ENCODE data around the gene MPP1. TPM values are rescaled to one million over a fixed set of nuclear protein-coding genes. Genes with fewer than 3 reads are reported as not detected.
A peak's percentile ranks its signal among the peaks of the same experiment; 100 is the strongest.

MPP1 gene
- polyA plus RNA-seq, 1 experiment: 14.2 TPM

DNA sequence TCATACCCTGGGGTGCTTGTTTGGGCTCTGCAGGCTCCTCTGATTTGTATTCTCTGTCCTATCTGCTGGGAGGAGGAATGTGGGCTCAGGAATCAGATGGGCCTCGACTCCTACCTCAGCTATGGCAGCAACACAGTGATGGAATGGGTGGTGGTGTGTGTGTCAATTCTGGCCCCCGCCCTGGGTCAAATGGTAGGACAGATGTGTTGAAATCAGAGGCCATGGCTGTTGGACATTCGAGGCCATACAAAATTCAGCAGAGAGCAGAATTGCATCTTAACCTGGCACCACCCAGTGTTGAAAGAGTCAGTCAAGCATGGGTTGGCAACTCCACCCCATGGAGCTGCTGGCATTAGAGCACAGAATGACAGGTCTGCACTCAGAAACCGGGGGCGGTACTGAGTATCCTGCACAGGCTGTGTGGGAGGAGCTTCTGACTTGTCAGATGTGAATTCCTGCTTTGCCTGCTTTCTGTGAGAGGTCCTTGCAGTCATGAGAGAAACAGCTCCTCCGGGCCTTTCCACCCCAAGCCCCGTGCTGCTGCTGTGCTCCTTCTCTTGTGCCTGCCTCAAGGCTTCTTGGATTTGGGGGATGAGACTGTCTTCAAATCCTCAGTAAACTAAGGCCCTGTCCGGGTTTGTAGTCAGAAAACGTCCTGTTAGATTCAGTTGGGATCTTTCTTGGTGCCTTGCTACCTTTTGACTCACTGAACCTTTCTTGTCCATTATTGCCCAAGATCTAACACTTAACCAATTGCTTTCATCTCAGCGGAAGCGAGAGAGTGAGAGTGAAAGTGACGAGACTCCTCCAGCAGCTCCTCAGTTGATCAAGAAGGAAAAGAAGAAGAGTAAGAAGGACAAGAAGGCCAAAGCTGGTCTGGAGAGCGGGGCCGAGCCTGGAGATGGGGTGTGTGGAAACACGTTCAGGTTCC, 29.6 kb downstream of the MPP1 start:
- CTCF ChIA-PET: interaction anchor here (1.4 to 1.7 kb wide), 2 partner anchors 14 to 15 kb away, joined by 3 read pairs; partner anchors contain the start of gene DKC1
- POLR2A ChIA-PET: no interaction called here
- Histone ChIP-seq H3K27me3 (ENCODE audit: control insufficient read depth, insufficient read depth, low read length) (no peaks in the 10 kb centered on the region), H3K36me3 (ENCODE audit: control insufficient read depth, insufficient read depth, low read length) (peaks cover 13% of the 10 kb centered on the region), H3K4me3 (ENCODE audit: low read depth, low read length) (no peak overlapping the region)
- no peak for DNase-seq (ENCODE audit: low read depth)
- TF ChIP-seq, protein P1, sequence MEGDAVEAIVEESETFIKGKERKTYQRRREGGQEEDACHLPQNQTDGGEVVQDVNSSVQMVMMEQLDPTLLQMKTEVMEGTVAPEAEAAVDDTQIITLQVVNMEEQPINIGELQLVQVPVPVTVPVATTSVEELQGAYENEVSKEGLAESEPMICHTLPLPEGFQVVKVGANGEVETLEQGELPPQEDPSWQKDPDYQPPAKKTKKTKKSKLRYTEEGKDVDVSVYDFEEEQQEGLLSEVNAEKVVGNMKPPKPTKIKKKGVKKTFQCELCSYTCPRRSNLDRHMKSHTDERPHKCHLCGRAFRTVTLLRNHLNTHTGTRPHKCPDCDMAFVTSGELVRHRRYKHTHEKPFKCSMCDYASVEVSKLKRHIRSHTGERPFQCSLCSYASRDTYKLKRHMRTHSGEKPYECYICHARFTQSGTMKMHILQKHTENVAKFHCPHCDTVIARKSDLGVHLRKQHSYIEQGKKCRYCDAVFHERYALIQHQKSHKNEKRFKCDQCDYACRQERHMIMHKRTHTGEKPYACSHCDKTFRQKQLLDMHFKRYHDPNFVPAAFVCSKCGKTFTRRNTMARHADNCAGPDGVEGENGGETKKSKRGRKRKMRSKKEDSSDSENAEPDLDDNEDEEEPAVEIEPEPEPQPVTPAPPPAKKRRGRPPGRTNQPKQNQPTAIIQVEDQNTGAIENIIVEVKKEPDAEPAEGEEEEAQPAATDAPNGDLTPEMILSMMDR (IDR thresholded peaks at IDR 0.05; ENCODE audit: insufficient read depth, low read depth, low read length): no peak

DNA sequence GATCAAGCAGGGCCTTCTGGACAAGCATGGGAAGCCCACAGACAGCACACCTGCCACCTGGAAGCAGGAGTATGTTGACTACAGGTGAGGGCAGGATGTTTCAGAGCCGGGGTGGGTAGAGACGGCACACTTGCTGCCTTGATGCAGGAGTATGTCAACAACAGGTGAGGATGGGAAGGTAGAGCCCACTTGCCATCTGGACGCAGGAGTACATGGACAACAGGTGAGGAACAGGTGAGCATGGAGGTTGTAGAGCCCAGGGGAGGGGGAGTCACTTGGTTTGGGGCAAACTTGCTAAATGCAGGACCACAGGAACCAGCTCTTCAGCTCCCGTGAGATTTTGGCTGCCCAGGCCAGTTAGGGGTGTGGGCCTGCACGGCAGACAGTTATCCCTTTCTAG, 30.7 kb downstream of the MPP1 start:
- TF ChIP-seq, protein P1 (IDR thresholded peaks at IDR 0.05; ENCODE audit: insufficient read depth, low read depth, low read length): no peak
- Histone ChIP-seq H3K36me3 (ENCODE audit: control insufficient read depth, insufficient read depth, low read length) (peaks cover 15% of the 10 kb centered on the region), H3K27me3 (ENCODE audit: control insufficient read depth, insufficient read depth, low read length) (no peaks in the 10 kb centered on the region), H3K4me3 (ENCODE audit: low read depth, low read length) (no peak overlapping the region)
- ChIA-PET CTCF (interaction anchor here (0.8 to 1.7 kb wide), 2 partner anchors 9 to 16 kb away, joined by 3 read pairs; no protein-coding TSS in a partner anchor), POLR2A (no interaction called here)
- DNase-seq (ENCODE audit: low read depth): no peak

DNA sequence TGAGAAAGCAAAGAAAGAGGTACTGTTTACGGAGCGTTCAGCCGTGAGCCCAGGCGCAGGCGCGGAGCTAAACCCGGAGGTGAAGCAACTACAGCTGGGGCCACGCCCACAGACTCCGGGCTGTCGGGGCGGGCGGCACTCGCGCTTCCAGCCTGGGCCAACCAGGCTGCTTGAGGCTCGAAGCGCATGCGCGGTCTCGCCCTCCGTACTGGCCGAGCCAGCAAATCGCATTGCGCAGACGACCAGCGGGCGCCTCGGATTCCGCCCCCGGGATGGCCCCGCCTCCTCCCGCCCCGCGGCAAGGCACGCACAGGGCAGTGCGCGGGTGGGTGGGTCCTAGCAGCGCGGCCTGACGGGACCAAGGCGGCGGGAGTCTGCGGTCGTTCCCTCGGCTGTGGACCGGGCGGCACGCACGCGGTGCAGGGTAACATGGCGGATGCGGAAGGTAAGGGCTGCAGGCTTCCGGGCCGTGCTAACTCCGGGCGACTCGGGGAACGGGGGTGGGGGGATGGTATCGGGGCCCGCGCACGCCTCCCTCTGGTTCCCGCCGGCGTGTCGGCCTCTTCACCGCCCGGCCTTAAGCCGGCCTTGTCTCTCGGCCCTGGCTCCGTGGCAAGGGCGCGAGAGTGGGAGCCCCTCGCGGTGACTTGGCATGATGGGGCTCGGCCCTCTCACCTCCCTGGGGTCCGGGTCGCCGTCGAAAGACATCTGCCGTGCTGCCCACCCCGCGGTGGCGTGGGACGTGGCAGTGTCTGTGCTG, 42.6 kb downstream of the MPP1 start, which contains the start of gene DKC1:
Gene DKC1 (plus strand): TSS at position 328 of the 760 bp plus-strand sequence. CDS start 102 bp downstream, at position 430.
- H3K27me3 ChIP-seq (ENCODE audit: control insufficient read depth, insufficient read depth, low read length): no peaks in the 10 kb centered on the region
- peak within 1 kb of the TSS; percentile 74 for H3K4me3 ChIP-seq (ENCODE audit: low read depth, low read length)
- DNase-seq (ENCODE audit: low read depth): peak; percentile 77
- peaks cover 6% of the 10 kb centered on the region for H3K36me3 ChIP-seq (ENCODE audit: control insufficient read depth, insufficient read depth, low read length)
- ChIA-PET POLR2A (interaction anchor here (1.0 kb wide), 1 partner anchor 67 kb away, joined by 3 read pairs; no protein-coding TSS in a partner anchor), CTCF (interaction anchor here (1.4 to 1.5 kb wide), 2 partner anchors 14 kb away, joined by 3 to 6 read pairs; no protein-coding TSS in a partner anchor)
- TF ChIP-seq, protein P1 (IDR thresholded peaks at IDR 0.05; ENCODE audit: insufficient read depth, low read depth, low read length): peak; percentile 27; the same call in 1 of the 2 replicates

DNA sequence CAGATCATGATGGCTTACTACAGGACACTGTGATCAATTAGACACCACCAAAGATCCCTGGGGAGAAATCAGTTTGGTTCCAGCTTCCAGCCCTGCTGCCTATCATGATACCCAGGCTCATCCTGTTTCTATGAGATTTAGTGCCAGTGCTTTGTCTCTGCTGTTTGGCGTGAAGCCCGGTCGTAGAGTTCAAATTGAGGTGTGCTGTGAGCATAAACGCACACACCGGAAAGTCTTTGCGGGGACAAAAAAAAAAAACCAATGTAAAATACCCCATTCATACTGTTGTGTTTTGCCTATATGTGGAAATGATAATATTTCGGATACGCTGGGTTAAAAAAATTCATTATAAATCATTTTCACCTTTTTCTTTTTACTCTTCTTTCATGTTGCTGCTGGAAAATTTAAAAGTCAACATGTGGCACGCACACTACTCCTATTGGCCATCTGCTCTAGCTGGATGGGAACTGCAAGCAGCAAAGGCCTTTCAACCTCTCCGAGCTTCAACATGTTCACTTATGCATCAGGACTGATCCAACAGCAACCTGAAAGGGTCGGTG, 43.2 kb downstream of the MPP1 start:
- peak overlapping the region; percentile 35 for H3K4me3 ChIP-seq (ENCODE audit: low read depth, low read length)
- ChIA-PET POLR2A (interaction anchor here (1.0 kb wide), 1 partner anchor 66 kb away, joined by 3 read pairs; no protein-coding TSS in a partner anchor), CTCF (interaction anchor here (1.4 to 1.5 kb wide), 2 partner anchors 13 to 14 kb away, joined by 3 to 6 read pairs; no protein-coding TSS in a partner anchor)
- TF ChIP-seq, protein P1 (IDR thresholded peaks at IDR 0.05; ENCODE audit: insufficient read depth, low read depth, low read length): no peak
- H3K27me3 ChIP-seq (ENCODE audit: control insufficient read depth, insufficient read depth, low read length): no peaks in the 10 kb centered on the region
- H3K36me3 ChIP-seq (ENCODE audit: control insufficient read depth, insufficient read depth, low read length): peaks cover 6% of the 10 kb centered on the region
- DNase-seq (ENCODE audit: low read depth): no peak
